Activated T-cell treated with anti-CD3 and anti-CD28 coated beads, Interleukin-2, amount 50 U/mL, for 48 hours (primary cell): ENCODE data around the gene ABCC8.

Experiments
- DNase-seq, 2 experiments: peaks; one replicate each; pipeline ENCODE4 v3.0.0-alpha.2; 2020

Gene ABCC8

GRCh38 chr11:17423533-17424310 is 52.9 kb downstream of the ABCC8 start:
- no peak for DNase-seq

GRCh38 chr11:17421781-17422180 is 54.9 kb downstream of the ABCC8 start:
- no peak for DNase-seq

- no peak for DNase-seq
These were observed 58.1 kb downstream of the ABCC8 start for GRCh38 chr11:17418444-17419081.

GRCh38 chr11:17416492-17416891 is 60.2 kb downstream of the ABCC8 start:
- DNase-seq: no peak

- DNase-seq: no peak
These were observed 61.0 kb downstream of the ABCC8 start for GRCh38 chr11:17415523-17416104.

- DNase-seq: no peak
These were observed 61.7 kb downstream of the ABCC8 start for GRCh38 chr11:17414992-17415391.

- no peak for DNase-seq
These were observed 62.3 kb downstream of the ABCC8 start for GRCh38 chr11:17414317-17414737.

- DNase-seq: no peak
These were observed 63.0 kb downstream of the ABCC8 start for GRCh38 chr11:17413414-17414316.

- no peak for DNase-seq
These were observed 64.0 kb downstream of the ABCC8 start for GRCh38 chr11:17412488-17413180.

- DNase-seq: no peak
These were observed 65.2 kb downstream of the ABCC8 start for GRCh38 chr11:17411418-17411817.

- no peak for DNase-seq
These were observed 65.9 kb downstream of the ABCC8 start for GRCh38 chr11:17410606-17411379.

- no peak for DNase-seq
These were observed 68.0 kb downstream of the ABCC8 start for GRCh38 chr11:17408641-17409040.

GRCh38 chr11:17408026-17408425 is 68.6 kb downstream of the ABCC8 start:
- DNase-seq: no peak

- DNase-seq: no peak
These were observed 69.1 kb downstream of the ABCC8 start for GRCh38 chr11:17407575-17407974.

GRCh38 chr11:17406818-17407149 is 69.9 kb downstream of the ABCC8 start:
- DNase-seq: no peak

- no peak for DNase-seq
These were observed 70.4 kb downstream of the ABCC8 start for GRCh38 chr11:17406082-17406817.

- DNase-seq: no peak
These were observed 71.2 kb downstream of the ABCC8 start for GRCh38 chr11:17405232-17406005.

GRCh38 chr11:17403980-17404759 is 72.5 kb downstream of the ABCC8 start:
- DNase-seq: no peak

GRCh38 chr11:17402486-17402885 is 74.2 kb downstream of the ABCC8 start:
- DNase-seq: no peak
